ENCODE measurements around the gene PKP3.

GRCh38 chr11:365831-366230, 28.2 kb upstream of the PKP3 start:
- TF ChIP-seq CTCF (IDR thresholded peaks at IDR 0.05; ENCODE audit: borderline replicate concordance, extremely low read depth, low read length, poor library complexity, severe bottlenecking) (no peak), EZH2 (IDR thresholded peaks at IDR 0.05; ENCODE audit: borderline replicate concordance, low read depth, low read length, severe bottlenecking) (no peak)

All from DND-41 (cell line).